B cell (primary cell): Measurements from ENCODE around the gene EMP2.

Source experiments
- EZH2 ChIP-seq: IDR thresholded peaks from 2 replicates; pipeline ENCODE4 v1.6.1; 2012; ENCODE audit warnings: borderline replicate concordance, low read depth, mild to moderate bottlenecking, moderate library complexity, low read length; ENCODE audit not compliant: insufficient read depth, poor library complexity, severe bottlenecking
- TF ChIP-seq, protein P1 (sequence below): fragments of 200-600 bp; IDR thresholded peaks from one replicate; pipeline ENCODE4 v1.8.0; 2022; ENCODE audit warnings: antibody characterized with exemption, mild to moderate bottlenecking

- TF ChIP-seq, protein P1, sequence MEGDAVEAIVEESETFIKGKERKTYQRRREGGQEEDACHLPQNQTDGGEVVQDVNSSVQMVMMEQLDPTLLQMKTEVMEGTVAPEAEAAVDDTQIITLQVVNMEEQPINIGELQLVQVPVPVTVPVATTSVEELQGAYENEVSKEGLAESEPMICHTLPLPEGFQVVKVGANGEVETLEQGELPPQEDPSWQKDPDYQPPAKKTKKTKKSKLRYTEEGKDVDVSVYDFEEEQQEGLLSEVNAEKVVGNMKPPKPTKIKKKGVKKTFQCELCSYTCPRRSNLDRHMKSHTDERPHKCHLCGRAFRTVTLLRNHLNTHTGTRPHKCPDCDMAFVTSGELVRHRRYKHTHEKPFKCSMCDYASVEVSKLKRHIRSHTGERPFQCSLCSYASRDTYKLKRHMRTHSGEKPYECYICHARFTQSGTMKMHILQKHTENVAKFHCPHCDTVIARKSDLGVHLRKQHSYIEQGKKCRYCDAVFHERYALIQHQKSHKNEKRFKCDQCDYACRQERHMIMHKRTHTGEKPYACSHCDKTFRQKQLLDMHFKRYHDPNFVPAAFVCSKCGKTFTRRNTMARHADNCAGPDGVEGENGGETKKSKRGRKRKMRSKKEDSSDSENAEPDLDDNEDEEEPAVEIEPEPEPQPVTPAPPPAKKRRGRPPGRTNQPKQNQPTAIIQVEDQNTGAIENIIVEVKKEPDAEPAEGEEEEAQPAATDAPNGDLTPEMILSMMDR: no peak
- TF ChIP-seq EZH2: no peak
These were observed 28.5 kb downstream of the EMP2 start for GRCh38 chr16:10551881-10552280.
